Esophagus squamous epithelium (tissue), 4 donors: Measurements from ENCODE around the gene FITM1.

Source experiments
- POLR2A ChIP-seq, 4 donors: fragments of 450-650 bp; IDR thresholded peaks; one replicate each; pipeline ENCODE4 v1.6.1; 2017; ENCODE audit warnings: antibody characterized with exemption in 4 of 4, mild to moderate bottlenecking in 4 of 4, moderate library complexity in 3 of 4
- TF ChIP-seq, protein P1 (sequence below), 6 experiments: fragments of 450-650 bp in 4 of 6; fragments of 200-600 bp in 2 of 6; sonication (generic) in 2 of 6; IDR thresholded peaks; one replicate each; pipeline ENCODE4 v1.5.1; 2016 to 2019; ENCODE audit warnings: antibody characterized with exemption in 6 of 6, mild to moderate bottlenecking in 4 of 6, moderate library complexity in 4 of 6

DNA sequence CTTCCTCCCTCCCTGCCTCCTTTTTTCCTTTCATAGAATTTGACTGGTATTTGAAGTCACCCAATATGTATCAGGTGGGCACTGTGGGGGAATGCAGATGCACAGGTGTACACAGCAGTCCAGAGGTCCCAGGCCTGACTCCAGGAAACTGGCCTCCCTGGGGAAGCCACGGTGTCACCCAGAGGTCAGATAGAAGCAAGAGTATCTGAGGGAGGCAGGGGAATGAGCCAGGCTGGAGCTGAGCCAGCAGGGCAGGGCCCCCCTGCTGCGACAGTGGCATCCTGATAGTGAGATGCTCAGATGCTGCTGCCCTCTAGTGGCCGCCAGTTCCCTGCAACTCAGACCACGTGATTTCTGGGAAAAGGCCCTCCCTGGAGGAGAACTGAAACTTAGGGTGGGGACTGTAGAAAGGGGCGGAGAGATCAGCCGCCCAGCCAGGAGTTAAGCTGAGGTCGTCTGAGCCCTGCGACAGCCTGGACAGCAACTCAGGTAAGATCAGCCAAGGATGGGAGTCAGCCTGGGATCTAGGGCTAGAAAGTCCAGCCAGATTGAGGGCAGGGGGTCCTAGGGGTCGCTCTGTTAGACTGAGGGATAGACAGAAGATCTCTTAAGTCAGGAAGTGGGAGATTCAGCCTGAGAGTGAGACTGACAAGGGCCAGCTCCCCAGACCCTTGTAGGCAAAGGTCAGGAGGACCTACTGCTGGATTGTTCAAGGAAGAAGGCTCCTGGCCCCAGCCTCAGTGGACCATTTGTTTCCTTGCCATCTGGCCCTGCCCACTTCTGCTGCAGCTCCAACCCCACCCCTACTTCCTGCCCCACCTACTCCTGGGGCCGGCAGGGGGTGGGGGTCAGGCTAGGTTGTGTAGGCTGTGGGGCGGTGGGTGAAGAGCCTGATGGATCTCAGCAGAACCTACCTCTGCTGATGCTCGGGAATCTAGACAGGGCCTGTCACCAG is 30.7 kb downstream of the FITM1 start, which contains the start of gene IRF9:
- TF ChIP-seq, protein P1, sequence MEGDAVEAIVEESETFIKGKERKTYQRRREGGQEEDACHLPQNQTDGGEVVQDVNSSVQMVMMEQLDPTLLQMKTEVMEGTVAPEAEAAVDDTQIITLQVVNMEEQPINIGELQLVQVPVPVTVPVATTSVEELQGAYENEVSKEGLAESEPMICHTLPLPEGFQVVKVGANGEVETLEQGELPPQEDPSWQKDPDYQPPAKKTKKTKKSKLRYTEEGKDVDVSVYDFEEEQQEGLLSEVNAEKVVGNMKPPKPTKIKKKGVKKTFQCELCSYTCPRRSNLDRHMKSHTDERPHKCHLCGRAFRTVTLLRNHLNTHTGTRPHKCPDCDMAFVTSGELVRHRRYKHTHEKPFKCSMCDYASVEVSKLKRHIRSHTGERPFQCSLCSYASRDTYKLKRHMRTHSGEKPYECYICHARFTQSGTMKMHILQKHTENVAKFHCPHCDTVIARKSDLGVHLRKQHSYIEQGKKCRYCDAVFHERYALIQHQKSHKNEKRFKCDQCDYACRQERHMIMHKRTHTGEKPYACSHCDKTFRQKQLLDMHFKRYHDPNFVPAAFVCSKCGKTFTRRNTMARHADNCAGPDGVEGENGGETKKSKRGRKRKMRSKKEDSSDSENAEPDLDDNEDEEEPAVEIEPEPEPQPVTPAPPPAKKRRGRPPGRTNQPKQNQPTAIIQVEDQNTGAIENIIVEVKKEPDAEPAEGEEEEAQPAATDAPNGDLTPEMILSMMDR (IDR thresholded peaks at IDR 0.05): peak; percentile 93 to 99 (median 97)
- peak in 3 of 4 donors; percentile 31 to 77 (median 65) for TF ChIP-seq POLR2A (IDR thresholded peaks at IDR 0.05)
